Tibial artery (tissue), 4 donors: Measurements from ENCODE around the gene PALLD.
"Not testable (repeated sequence)": the region's sequence is repeated elsewhere in the genome, so short reads cannot be mapped to it uniquely, and the experiment has no call there.

ENCODE experiments used
- DNase-seq, 2 donors: peaks; one replicate each; pipeline ENCODE4 v3.0.0-alpha.2; 2019
- H3K27ac ChIP-seq, 2 donors: fragments of 200-600 bp; sonication (generic) in 1 of 2; 1 replicate in 1 of 2; 2 replicates in 1 of 2; pipeline ENCODE4 v1.5.1; 2018 to 2019; ENCODE audit warnings: mild to moderate bottlenecking in 1 of 2
- H3K27me3 ChIP-seq, 2 donors: fragments of 200-600 bp; sonication (generic) in 1 of 2; one replicate each; pipeline versions ENCODE4 v1.5.1 to v1.6.0; 2016 to 2019
- H3K36me3 ChIP-seq, 3 donors: fragments of 200-600 bp; sonication (generic) in 2 of 3; one replicate each; pipeline ENCODE4 v1.5.1; 2016 to 2019; ENCODE audit warnings: mild to moderate bottlenecking in 2 of 3
- H3K4me1 ChIP-seq, 4 donors: fragments of 200-600 bp; sonication (generic) in 2 of 4; 1 replicate in 3 of 4; 2 replicates in 1 of 4; pipeline ENCODE4 v1.5.1; 2016 to 2019
- H3K4me3 ChIP-seq, 2 donors: fragments of 200-600 bp; sonication (generic) in 1 of 2; 1 replicate in 1 of 2; 2 replicates in 1 of 2; pipeline ENCODE4 v1.5.1; 2018 to 2019; ENCODE audit warnings: mild to moderate bottlenecking in 2 of 2
- H3K9me3 ChIP-seq, 3 donors: fragments of 200-600 bp; sonication (generic) in 1 of 3; one replicate each; pipeline ENCODE4 v1.5.1; 2016 to 2019
- CTCF ChIP-seq, 2 experiments: fragments of 200-600 bp in 1 of 2; fragments of 450-650 bp in 1 of 2; IDR thresholded peaks; one replicate each; pipeline ENCODE4 v1.5.1; 2017 to 2019; ENCODE audit warnings: antibody characterized with exemption in 2 of 2, mild to moderate bottlenecking in 1 of 2, moderate library complexity in 1 of 2
- intact Hi-C: fragments of 100-400 bp; cut with DNase I; formaldehyde crosslinking; loops from one replicate; pipeline ENCODE4 v1.15.0; 2023; ENCODE audit warnings: low total_unique reads

PALLD gene

GRCh38 chr4:168496834-168497233 lies at the start of gene PALLD:
Gene PALLD (plus strand): TSS chr4:168497052.
- H3K36me3 ChIP-seq, result no peaks in the 10 kb centered on the region
- intact Hi-C loops, result no loop called here
- no peaks in the 10 kb centered on the region for H3K4me1 ChIP-seq
- H3K9me3 ChIP-seq, result no peaks in the 10 kb centered on the region
- no peak within 1 kb of the TSS for H3K27ac ChIP-seq
- DNase-seq, result no peak
- no peaks in the 10 kb centered on the region for H3K27me3 ChIP-seq
- TF ChIP-seq CTCF (IDR thresholded peaks at IDR 0.05), result no peak
- H3K4me3 ChIP-seq, result no peak within 1 kb of the TSS

- H3K4me3 ChIP-seq, H3K4me1 ChIP-seq, H3K27ac ChIP-seq, intact Hi-C loops, H3K9me3 ChIP-seq, H3K36me3 ChIP-seq, H3K27me3 ChIP-seq, DNase-seq: not testable (repeated sequence)
These were observed 47.8 kb upstream of the PALLD start for GRCh38 chr4:168449063-168449462.

- H3K9me3 ChIP-seq, result no peaks in the 10 kb centered on the region
- no peak for TF ChIP-seq CTCF (IDR thresholded peaks at IDR 0.05)
- no peak overlapping the region for H3K27ac ChIP-seq
These were observed 47.0 kb upstream of the PALLD start for GRCh38 chr4:168449719-168450452.

GRCh38 chr4:168451331-168451730 lies 45.5 kb upstream of the PALLD start:
- intact Hi-C loops, result no loop called here
- Histone ChIP-seq H3K27ac (no peak overlapping the region), H3K36me3 (peaks cover 0 to 11% (median 8%) of the 10 kb centered on the region in 3 donors)

More at GRCh38 chr4:168449719-168450452, 47.0 kb upstream of the PALLD start:
- Histone ChIP-seq H3K4me3 (no peak overlapping the region), H3K36me3 (no peaks in the 10 kb centered on the region), H3K4me1 (no peaks in the 10 kb centered on the region), H3K27me3 (no peaks in the 10 kb centered on the region)
- DNase-seq, result peak in 1 of 2 donors; percentile 20
- intact Hi-C loops, result no loop called here

GRCh38 chr4:168451744-168452390 lies 45.0 kb upstream of the PALLD start:
- H3K4me1 ChIP-seq, result no peaks in the 10 kb centered on the region
- no peak overlapping the region for H3K27ac ChIP-seq
- no peaks in the 10 kb centered on the region for H3K27me3 ChIP-seq
- no peak for TF ChIP-seq CTCF (IDR thresholded peaks at IDR 0.05)
- peaks cover 0 to 11% (median 8%) of the 10 kb centered on the region in 3 donors for H3K36me3 ChIP-seq
- DNase-seq, result no peak
- no peaks in the 10 kb centered on the region for H3K9me3 ChIP-seq
- H3K4me3 ChIP-seq, result no peak overlapping the region
- intact Hi-C loops, result no loop called here

More at GRCh38 chr4:168451331-168451730, 45.5 kb upstream of the PALLD start:
- Histone ChIP-seq H3K4me3 (no peak overlapping the region), H3K4me1 (no peaks in the 10 kb centered on the region), H3K9me3 (no peaks in the 10 kb centered on the region), H3K27me3 (no peaks in the 10 kb centered on the region)
- no peak for TF ChIP-seq CTCF (IDR thresholded peaks at IDR 0.05)
- DNase-seq, result no peak

GRCh38 chr4:168453146-168453545 lies 43.7 kb upstream of the PALLD start:
- H3K4me1 ChIP-seq, result no peaks in the 10 kb centered on the region
- no peaks in the 10 kb centered on the region for H3K9me3 ChIP-seq
- no peak for DNase-seq
- intact Hi-C loops, result no loop called here
- no peak overlapping the region for H3K27ac ChIP-seq
- no peaks in the 10 kb centered on the region for H3K27me3 ChIP-seq
- TF ChIP-seq CTCF (IDR thresholded peaks at IDR 0.05), result no peak
- peaks cover 0 to 11% (median 8%) of the 10 kb centered on the region in 3 donors for H3K36me3 ChIP-seq
- H3K4me3 ChIP-seq, result no peak overlapping the region

- DNase-seq, H3K4me3 ChIP-seq, H3K27ac ChIP-seq, H3K9me3 ChIP-seq, intact Hi-C loops, H3K27me3 ChIP-seq, H3K4me1 ChIP-seq: not testable (repeated sequence)
- H3K36me3 ChIP-seq, result peaks cover 0 to 16% (median 8%) of the 10 kb centered on the region in 3 donors
These were observed 38.6 kb upstream of the PALLD start for GRCh38 chr4:168458256-168458655.
